H1 (cell line): Measurements from ENCODE around the gene PRKCH. TPM values are rescaled to one million over a fixed set of nuclear protein-coding genes. Genes with fewer than 3 reads are reported as not detected.

Experiments
- CTCF ChIA-PET: fragments of 300-600 bp; sonication (Branson Sonifier 250); formaldehyde crosslinking; loops from one replicate; lab custom pipeline; 2021; ENCODE audit not compliant: partially characterized antibody; lab: Charles Lee
- POLR2A ChIA-PET: fragments of 300-600 bp; sonication (Branson Sonifier 250); formaldehyde crosslinking; loops from one replicate; lab custom pipeline; 2021; ENCODE audit warnings: inconsistent platforms; ENCODE audit not compliant: partially characterized antibody; lab: Charles Lee
- DNase-seq, 2 experiments: peaks; one replicate each; pipeline versions ENCODE4 v3.0.0 to v3.0.0-alpha.2; 2010 to 2022; ENCODE audit warnings: low spot score in 2 of 2, low read depth in 1 of 2, mixed read lengths in 1 of 2
- FAIRE-seq: peaks from 2 replicates; lab custom pipeline; 2011; peaks lifted over from hg19 to GRCh38; lab: Jason Lieb, UNC
- H2AFZ ChIP-seq: 2 replicates; pipeline ENCODE4 v1.8.1; 2012; ENCODE audit warnings: low read length, inconsistent platforms
- H2AK5ac ChIP-seq: 2 replicates; pipeline ENCODE4 v1.6.1; 2013; ENCODE audit warnings: low read depth, low read length
- H2BK120ac ChIP-seq: replicated peaks from 2 replicates; pipeline ENCODE3; 2013; ENCODE audit warnings: low read depth, low read length, inconsistent platforms
- H2BK12ac ChIP-seq: 2 replicates; pipeline ENCODE4 v1.6.1; 2013; ENCODE audit warnings: low read depth, low read length
- H2BK15ac ChIP-seq: 2 replicates; pipeline ENCODE4 v1.6.1; 2013; ENCODE audit warnings: low read length
- H2BK20ac ChIP-seq: 2 replicates; pipeline ENCODE4 v1.6.1; 2013; ENCODE audit warnings: low read length
- H2BK5ac ChIP-seq: 2 replicates; pipeline ENCODE4 v1.6.1; 2013; ENCODE audit warnings: low read depth, low read length
- H3K14ac ChIP-seq: 2 replicates; pipeline ENCODE4 v1.6.1; 2013; ENCODE audit warnings: inconsistent platforms; ENCODE audit not compliant: insufficient read length
- H3K18ac ChIP-seq: 2 replicates; pipeline ENCODE4 v1.6.1; 2013; ENCODE audit warnings: low read length; ENCODE audit errors: extremely low read depth
- H3K23ac ChIP-seq: 2 replicates; pipeline ENCODE4 v1.6.1; 2013; ENCODE audit warnings: inconsistent platforms; ENCODE audit not compliant: insufficient read length
- H3K23me2 ChIP-seq: 2 replicates; pipeline ENCODE4 v1.6.1; 2013; ENCODE audit warnings: low read depth, low read length
- H3K27ac ChIP-seq: 2 replicates; pipeline ENCODE4 v1.6.1; 2011; ENCODE audit warnings: low read depth, low read length, inconsistent platforms
- H3K27me3 ChIP-seq, 4 experiments: replicated peaks in 1 of 4; 1 replicate in 1 of 4; 2 replicates in 3 of 4; pipeline versions ENCODE4 v1.6.1 to v1.8.1; 2011 to 2013; ENCODE audit warnings: low read length in 3 of 4, mild to moderate bottlenecking in 3 of 4, inconsistent platforms in 2 of 4, mixed read lengths in 2 of 4, moderate library complexity in 1 of 4; ENCODE audit not compliant: control insufficient read depth in 3 of 4, insufficient read depth in 3 of 4; ENCODE audit errors: extremely low read depth in 1 of 4
- H3K36me3 ChIP-seq, 4 experiments: 2 replicates each; pipeline versions ENCODE4 v1.6.1 to v1.8.1; 2011 to 2013; ENCODE audit warnings: mild to moderate bottlenecking in 4 of 4, low read length in 3 of 4, moderate library complexity in 2 of 4, control low read depth in 1 of 4, inconsistent platforms in 1 of 4; ENCODE audit not compliant: insufficient read depth in 4 of 4, control insufficient read depth in 2 of 4
- H3K4ac ChIP-seq: replicated peaks from 2 replicates; pipeline ENCODE3; 2013; ENCODE audit warnings: low read length, low read depth, mixed read lengths, inconsistent platforms; ENCODE audit not compliant: insufficient read length
- H3K4me1 ChIP-seq, 4 experiments: replicated peaks in 1 of 4; 1 replicate in 1 of 4; 2 replicates in 3 of 4; pipeline versions ENCODE4 v1.6.1 to v1.8.1; 2011 to 2013; ENCODE audit warnings: low read length in 3 of 4, inconsistent platforms in 2 of 4, mixed read lengths in 1 of 4; ENCODE audit not compliant: insufficient read depth in 4 of 4, control insufficient read depth in 3 of 4
- H3K4me2 ChIP-seq, 2 experiments: 2 replicates each; pipeline versions ENCODE4 v1.6.1 to v1.8.1; 2011 to 2013; ENCODE audit warnings: low read depth in 2 of 2, low read length in 2 of 2, control low read depth in 1 of 2, inconsistent platforms in 1 of 2, mild to moderate bottlenecking in 1 of 2; ENCODE audit not compliant: insufficient read depth in 1 of 2
- H3K4me3 ChIP-seq, 4 experiments: fragments of 200-600, 300-600 bp in 1 of 4; sonication (generic), shearing (Covaris generic), sonication (Bioruptor Twin) in 1 of 4; 2 replicates each; pipeline versions ENCODE4 v1.5.1 to v1.8.1; 2011 to 2016; ENCODE audit warnings: low read length in 4 of 4, low read depth in 3 of 4, control low read depth in 2 of 4, inconsistent platforms in 2 of 4, mild to moderate bottlenecking in 2 of 4, mixed read lengths in 1 of 4, moderate library complexity in 1 of 4; ENCODE audit not compliant: insufficient read depth in 2 of 4; ENCODE audit errors: extremely low read depth in 1 of 4
- H3K56ac ChIP-seq: replicated peaks from 2 replicates; pipeline ENCODE3; 2013; ENCODE audit warnings: low read depth, mild to moderate bottlenecking, mixed read lengths, low read length, inconsistent platforms; ENCODE audit not compliant: insufficient read length
- H3K79me1 ChIP-seq: 2 replicates; pipeline ENCODE4 v1.6.1; 2013; ENCODE audit warnings: low read depth, low read length, control low read depth
- H3K79me2 ChIP-seq, 2 experiments: 2 replicates each; pipeline versions ENCODE4 v1.6.1 to v1.8.1; 2012 to 2013; ENCODE audit warnings: low read length in 2 of 2, mild to moderate bottlenecking in 2 of 2, inconsistent platforms in 1 of 2; ENCODE audit not compliant: insufficient read depth in 2 of 2, control insufficient read depth in 1 of 2
- H3K9ac ChIP-seq, 4 experiments: replicated peaks in 1 of 4; 1 replicate in 1 of 4; 2 replicates in 3 of 4; pipeline versions ENCODE4 v1.6.1 to v1.8.1; 2011 to 2013; ENCODE audit warnings: low read depth in 3 of 4, low read length in 3 of 4, control low read depth in 2 of 4, mild to moderate bottlenecking in 2 of 4, moderate library complexity in 2 of 4, inconsistent platforms in 1 of 4; ENCODE audit errors: extremely low read depth in 1 of 4
- H3K9me3 ChIP-seq, 2 experiments: 2 replicates each; pipeline versions ENCODE4 v1.6.1 to v1.8.1; 2012 to 2013; ENCODE audit warnings: mild to moderate bottlenecking in 2 of 2, moderate library complexity in 2 of 2, control low read depth in 1 of 2, inconsistent platforms in 1 of 2, low read depth in 1 of 2, low read length in 1 of 2, mixed read lengths in 1 of 2; ENCODE audit not compliant: insufficient read depth in 2 of 2
- H4K20me1 ChIP-seq, 2 experiments: replicated peaks in 1 of 2; 2 replicates each; pipeline versions ENCODE3 to v1.8.1; 2011 to 2013; ENCODE audit warnings: inconsistent platforms in 2 of 2, low read length in 2 of 2, mild to moderate bottlenecking in 1 of 2; ENCODE audit not compliant: insufficient read depth in 2 of 2, control insufficient read depth in 1 of 2
- H4K5ac ChIP-seq: 2 replicates; pipeline ENCODE4 v1.6.1; 2013; ENCODE audit warnings: low read length, low read depth, mixed read lengths, inconsistent platforms; ENCODE audit not compliant: insufficient read length
- H4K8ac ChIP-seq: 2 replicates; pipeline ENCODE4 v1.8.0; 2013; ENCODE audit warnings: mild to moderate bottlenecking, moderate library complexity, low read length, inconsistent platforms; ENCODE audit not compliant: insufficient read depth; ENCODE audit errors: extremely low read depth
- H4K91ac ChIP-seq: replicated peaks from 2 replicates; pipeline ENCODE3; 2013; ENCODE audit warnings: low read length, mixed read lengths, inconsistent platforms; ENCODE audit not compliant: insufficient read length
- BRCA1 ChIP-seq: IDR thresholded peaks from 2 replicates; pipeline ENCODE4 v1.6.1; 2012; ENCODE audit warnings: low read depth, low read length, improper control_type of control experiment
- CBX8 ChIP-seq: fragments of 300-800, 300-1000 bp; sonication (generic); IDR thresholded peaks from 2 replicates; pipeline ENCODE4 v1.7.1; 2016; ENCODE audit warnings: low read depth, low read length, borderline replicate concordance
- CTBP2 ChIP-seq: IDR thresholded peaks from 2 replicates; pipeline ENCODE4 v1.7.0; 2011; ENCODE audit warnings: borderline replicate concordance, mild to moderate bottlenecking, moderate library complexity, mixed read lengths, low read length; ENCODE audit not compliant: insufficient read depth, insufficient read length
- HDAC2 ChIP-seq, 2 experiments: fragments of 300-600 bp in 1 of 2; sonication (generic) in 1 of 2; IDR thresholded peaks; 2 replicates each; pipeline ENCODE4 v1.6.1; 2011 to 2012; ENCODE audit warnings: low read depth in 2 of 2, low read length in 2 of 2, mild to moderate bottlenecking in 2 of 2, moderate library complexity in 2 of 2, borderline replicate concordance in 1 of 2, inconsistent platforms in 1 of 2
- NANOG ChIP-seq: IDR thresholded peaks from 2 replicates; pipeline ENCODE4 v1.6.1; 2011; ENCODE audit warnings: low read length, low read depth, mild to moderate bottlenecking, inconsistent platforms; ENCODE audit not compliant: insufficient read depth, poor library complexity, severe bottlenecking
- NRF1 ChIP-seq: IDR thresholded peaks from 2 replicates; pipeline ENCODE4 v1.6.1; 2011; ENCODE audit warnings: mild to moderate bottlenecking, low read depth, low read length, improper control_type of control experiment
- POLR2A ChIP-seq, 2 experiments: IDR thresholded peaks; 1 replicate in 1 of 2; 2 replicates in 1 of 2; pipeline ENCODE4 v1.6.1; 2011; ENCODE audit warnings: low read depth in 2 of 2, low read length in 2 of 2, mild to moderate bottlenecking in 2 of 2; ENCODE audit errors: control extremely low read depth in 1 of 2
- RBBP5 ChIP-seq: IDR thresholded peaks from 2 replicates; pipeline ENCODE4 v1.7.1; 2012; ENCODE audit warnings: low read depth, mild to moderate bottlenecking, inconsistent platforms, low read length, moderate library complexity, borderline replicate concordance
- RFX5 ChIP-seq: IDR thresholded peaks from 2 replicates; pipeline ENCODE4 v1.6.1; 2011; ENCODE audit warnings: low read depth, low read length, improper control_type of control experiment, borderline replicate concordance
- RXRA ChIP-seq: IDR thresholded peaks from 2 replicates; pipeline ENCODE4 v1.6.1; 2011; ENCODE audit warnings: low read depth, mild to moderate bottlenecking, low read length, moderate library complexity; ENCODE audit not compliant: insufficient read depth
- SIRT6 ChIP-seq: IDR thresholded peaks from one replicate; pipeline ENCODE4 v1.7.1; 2012; ENCODE audit warnings: low read length, inconsistent platforms
- SP1 ChIP-seq: IDR thresholded peaks from 2 replicates; pipeline ENCODE4 v1.6.1; 2011; ENCODE audit warnings: low read depth, low read length
- TEAD4 ChIP-seq: IDR thresholded peaks from 2 replicates; pipeline ENCODE4 v1.6.1; 2012; ENCODE audit warnings: low read depth, low read length, inconsistent platforms, mixed read lengths
- WGBS, 2 experiments: shearing (Covaris generic) in 1 of 2; methylation state at CpG; one replicate each; pipeline versions ENCODE4 v1.1.6 to v1.1.7; 2013 to 2015; ENCODE audit warnings: low lambda C conversion rate in 2 of 2, mixed read lengths in 2 of 2, inconsistent platforms in 1 of 2, low coverage in 1 of 2, missing lambda C conversion rate in 1 of 2; ENCODE audit not compliant: insufficient replicate concordance in 2 of 2, insufficient coverage in 1 of 2, insufficient read length in 1 of 2; ENCODE audit errors: extremely low coverage in 1 of 2, missing lambda C conversion rate in 1 of 2; 5-methylcytosine and 5-hydroxymethylcytosine counted together
- polyA plus RNA-seq, 7 experiments: library from polyadenylated mRNA; depleted of rRNA in 3 of 7; stranded (reverse) in 5 of 7; unstranded in 2 of 7; fragments of >200 nt in 5 of 7; fragments of 200-250 nt in 2 of 7; gene quantifications; 1 replicate in 5 of 7; 2 replicates in 1 of 7; 4 replicates in 1 of 7; pipeline versions ENCODE4 v1.2.1 to v1.2.3, GENCODE V29; 2011 to 2013; ENCODE audit warnings: missing spikeins in 2 of 7, mixed read lengths in 2 of 7
- total RNA-seq: library from RNA; stranded (reverse); fragmentation: NEBNext Ultra II Directional; extraction: Animal tissue kit (Norgen Biotek cat#: 25700); gene quantifications from 2 replicates; pipeline ENCODE4 v1.2.1, GENCODE V29; 2021

PRKCH gene
- total and polyA plus RNA-seq, 2 of the 8 experiments (the other 6 are each of a cell fraction or from before 2014, with no cell fraction given) = 6.4 to 7.0 TPM

DNA sequence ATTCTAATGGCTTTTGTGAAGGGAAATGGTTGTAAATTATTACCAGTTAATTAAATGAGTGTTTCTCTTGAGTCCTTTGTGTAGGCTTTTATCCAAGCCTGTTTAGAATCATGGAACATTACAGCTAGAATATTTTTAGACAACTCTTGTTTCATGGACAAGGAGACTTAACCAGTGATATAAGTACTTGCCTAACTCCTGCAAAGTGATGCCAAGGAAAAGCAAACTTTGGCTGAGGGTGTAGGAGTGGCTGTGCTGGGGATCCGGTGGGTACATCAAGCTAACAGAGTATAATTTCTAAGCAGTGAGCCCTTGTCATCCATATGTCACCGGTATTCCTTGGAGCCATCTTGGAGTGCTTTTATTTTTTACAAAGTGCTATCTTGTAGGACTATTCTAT is 61.5 kb downstream of the PRKCH start:
- H3K9ac ChIP-seq = no peak overlapping the region
- H3K4me3 ChIP-seq = no peak overlapping the region
- H3K4me1 ChIP-seq = no peaks in the 10 kb centered on the region
- no peak overlapping the region for H4K91ac ChIP-seq
- H3K27ac ChIP-seq = no peak overlapping the region
- no peak overlapping the region for H2BK12ac ChIP-seq
- no peaks in the 10 kb centered on the region; the same call in 1 of the 2 replicates for H3K79me1 ChIP-seq
- no peaks in the 10 kb centered on the region; a peak in 1 of 8 replicates for H3K36me3 ChIP-seq
- H2BK20ac ChIP-seq = no peak overlapping the region
- no peak overlapping the region for H3K23ac ChIP-seq
- no peak overlapping the region for H4K5ac ChIP-seq
- H3K56ac ChIP-seq = no peak overlapping the region
- no peak overlapping the region for H2BK15ac ChIP-seq
- no peaks in the 10 kb centered on the region for H3K9me3 ChIP-seq
- no peaks in the 10 kb centered on the region for H3K79me2 ChIP-seq
- FAIRE-seq (no peak), DNase-seq (no peak)
- H3K18ac ChIP-seq = no peak overlapping the region
- no peak overlapping the region for H3K14ac ChIP-seq
- H2BK5ac ChIP-seq = no peak overlapping the region
- H3K4ac ChIP-seq = no peak overlapping the region
- no peak overlapping the region for H3K4me2 ChIP-seq
- no peak overlapping the region for H4K8ac ChIP-seq
- no peaks in the 10 kb centered on the region for H3K23me2 ChIP-seq
- H2BK120ac ChIP-seq = no peak overlapping the region
- ChIA-PET POLR2A (interaction anchor here (0.7 kb wide), 1 partner anchor 10 kb away, joined by 3 read pairs; no protein-coding TSS in a partner anchor), CTCF (interaction anchor here (0.6 to 1.9 kb wide), 7 partner anchors 12 to 239 kb away, joined by 3 to 5 read pairs (median 3); no protein-coding TSS in a partner anchor)
- no peak overlapping the region for H2AFZ ChIP-seq
- no peaks in the 10 kb centered on the region for H4K20me1 ChIP-seq
- H2AK5ac ChIP-seq = no peak overlapping the region
- no peaks in the 10 kb centered on the region for H3K27me3 ChIP-seq
- 92% methylated on average over 2 of the region's 2 CpGs; no CpG with 5 or more reads in 1 of the 2 experiments for WGBS, 2 experiments
- TF ChIP-seq SIRT6 (no peak), CBX8 (no peak), SP1 (no peak), NRF1 (no peak), BRCA1 (no peak), TEAD4 (no peak), RBBP5 (no peak), RFX5 (no peak), RXRA (no peak), CTBP2 (no peak), POLR2A (IDR thresholded peaks at IDR 0.05; ENCODE audit: control extremely low read depth in 1 of 2, low read depth in 2 of 2, low read length in 2 of 2) (no peak), HDAC2 (IDR thresholded peaks at IDR 0.05; ENCODE audit: borderline replicate concordance in 1 of 2, low read depth in 2 of 2, low read length in 2 of 2) (no peak), NANOG (no peak)
